Epithelial cell of esophagus (primary cell): Measurements from ENCODE around the gene IQGAP2.

Experiments
- DNase-seq: peaks from one replicate; pipeline ENCODE4 v3.0.0; 2010; ENCODE audit warnings: low read depth
- H3K4me3 ChIP-seq: 2 replicates; pipeline ENCODE4 v1.5.1; 2011; ENCODE audit warnings: mild to moderate bottlenecking, low read length, control low read depth
- TF ChIP-seq, protein P1 (sequence below): IDR thresholded peaks from 2 replicates; pipeline ENCODE4 v1.5.1; 2011; ENCODE audit warnings: low read depth, mild to moderate bottlenecking, low read length, control low read depth, inconsistent platforms; ENCODE audit not compliant: insufficient read depth; ENCODE audit errors: missing control alignments

The IQGAP2 gene

DNA sequence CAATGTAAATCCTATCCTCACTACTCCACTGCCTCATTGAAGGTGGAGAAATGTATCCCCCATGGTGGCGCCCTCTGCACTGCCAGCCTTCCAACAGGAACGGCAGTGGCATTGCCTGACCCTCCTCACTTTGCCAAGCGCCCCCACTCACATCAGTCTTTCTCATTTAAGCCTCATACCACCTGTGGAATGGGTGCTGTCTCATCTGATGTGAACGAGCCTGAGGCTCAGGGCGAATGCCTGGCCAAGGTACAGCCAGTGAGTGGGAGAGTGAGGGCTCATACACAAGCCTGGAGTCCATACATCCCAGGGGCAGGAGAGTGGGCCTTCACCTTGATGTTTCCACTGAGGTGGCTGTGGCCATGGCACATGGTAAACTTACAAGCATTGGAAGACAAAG is 209.9 kb downstream of the IQGAP2 start:
- TF ChIP-seq, protein P1, sequence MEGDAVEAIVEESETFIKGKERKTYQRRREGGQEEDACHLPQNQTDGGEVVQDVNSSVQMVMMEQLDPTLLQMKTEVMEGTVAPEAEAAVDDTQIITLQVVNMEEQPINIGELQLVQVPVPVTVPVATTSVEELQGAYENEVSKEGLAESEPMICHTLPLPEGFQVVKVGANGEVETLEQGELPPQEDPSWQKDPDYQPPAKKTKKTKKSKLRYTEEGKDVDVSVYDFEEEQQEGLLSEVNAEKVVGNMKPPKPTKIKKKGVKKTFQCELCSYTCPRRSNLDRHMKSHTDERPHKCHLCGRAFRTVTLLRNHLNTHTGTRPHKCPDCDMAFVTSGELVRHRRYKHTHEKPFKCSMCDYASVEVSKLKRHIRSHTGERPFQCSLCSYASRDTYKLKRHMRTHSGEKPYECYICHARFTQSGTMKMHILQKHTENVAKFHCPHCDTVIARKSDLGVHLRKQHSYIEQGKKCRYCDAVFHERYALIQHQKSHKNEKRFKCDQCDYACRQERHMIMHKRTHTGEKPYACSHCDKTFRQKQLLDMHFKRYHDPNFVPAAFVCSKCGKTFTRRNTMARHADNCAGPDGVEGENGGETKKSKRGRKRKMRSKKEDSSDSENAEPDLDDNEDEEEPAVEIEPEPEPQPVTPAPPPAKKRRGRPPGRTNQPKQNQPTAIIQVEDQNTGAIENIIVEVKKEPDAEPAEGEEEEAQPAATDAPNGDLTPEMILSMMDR, result no peak
- no peak for DNase-seq
- H3K4me3 ChIP-seq, result no peak overlapping the region

DNA sequence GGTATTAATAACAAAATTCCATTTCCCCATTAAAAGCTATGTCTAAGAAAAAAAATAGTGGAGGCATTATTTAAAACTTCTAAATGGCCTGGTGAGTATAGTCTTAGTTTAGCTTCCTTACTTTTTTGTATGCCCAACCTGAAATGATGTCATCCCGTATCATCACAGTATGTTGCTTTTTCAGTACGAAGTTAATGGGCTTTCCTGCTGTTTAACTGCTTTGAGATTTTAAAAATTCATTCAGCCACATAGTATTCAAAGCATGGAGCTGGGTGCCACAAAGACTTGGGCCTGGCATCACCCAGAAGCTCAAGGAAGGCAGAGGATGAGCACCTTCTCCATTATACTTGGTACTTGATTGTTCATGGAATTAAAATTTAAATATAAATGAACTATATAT is 212.7 kb downstream of the IQGAP2 start:
- DNase-seq, result no peak
- TF ChIP-seq, protein P1, result no peak
- no peak overlapping the region for H3K4me3 ChIP-seq

DNA sequence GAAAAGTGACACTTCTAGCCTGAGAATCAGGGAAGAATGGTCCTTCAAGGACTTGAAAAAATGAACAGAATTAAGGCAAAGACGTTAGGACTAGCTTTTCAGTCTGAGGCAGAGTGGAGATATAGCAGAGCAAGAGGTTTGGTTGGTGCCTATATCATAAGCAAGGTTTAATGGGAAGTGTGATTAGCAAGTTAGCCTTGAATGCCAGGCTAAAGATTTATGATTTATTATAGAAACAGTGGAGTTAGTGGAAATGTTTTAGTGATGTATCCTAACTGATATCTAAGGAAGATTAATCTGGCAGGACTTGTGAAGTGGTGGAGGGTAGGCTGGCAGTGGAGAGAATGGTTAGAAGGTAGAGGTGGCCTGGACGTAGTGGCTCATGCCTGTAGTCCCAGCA is 213.1 kb downstream of the IQGAP2 start:
- DNase-seq, result no peak
- TF ChIP-seq, protein P1, result no peak
- H3K4me3 ChIP-seq, result no peak overlapping the region

DNA sequence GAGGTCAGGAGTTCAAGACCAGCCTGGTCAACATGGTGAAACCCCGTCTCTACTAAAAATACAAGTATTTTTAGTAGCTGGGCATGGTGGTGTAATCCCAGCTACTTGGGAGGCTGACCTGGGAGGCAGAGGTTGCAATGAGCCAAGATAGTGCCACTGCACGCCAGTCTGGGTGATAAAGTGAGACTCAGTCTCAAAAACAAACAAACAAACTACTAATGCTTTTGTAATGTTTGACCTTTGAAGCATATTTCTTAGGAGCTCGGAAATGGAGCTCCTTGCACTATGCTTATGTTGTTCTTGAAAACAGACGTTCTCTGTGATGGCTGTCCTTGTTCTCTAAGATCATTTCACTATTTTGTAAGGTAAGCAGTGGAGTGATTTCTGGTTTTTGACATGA is 214.1 kb downstream of the IQGAP2 start:
- TF ChIP-seq, protein P1, result no peak
- H3K4me3 ChIP-seq, result no peak overlapping the region
- DNase-seq, result no peak

DNA sequence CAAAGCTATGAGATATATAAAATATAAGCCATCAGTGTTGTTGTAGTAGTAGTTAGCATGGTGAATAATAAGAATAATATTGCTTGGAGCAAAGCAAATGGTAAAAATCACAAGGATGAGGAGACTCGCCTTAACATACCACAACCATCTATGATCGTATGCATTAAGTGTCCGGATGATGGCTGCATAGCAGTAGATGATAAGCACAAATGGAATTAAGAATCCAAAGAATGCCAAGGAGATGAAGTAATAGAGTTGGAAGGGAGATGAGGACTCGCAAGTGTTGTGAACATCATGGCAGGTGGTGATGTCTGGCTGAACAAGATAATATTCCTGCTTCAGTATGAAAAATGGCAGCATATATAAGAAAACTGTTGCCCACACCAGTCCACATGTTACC is 214.6 kb downstream of the IQGAP2 start:
- no peak overlapping the region for H3K4me3 ChIP-seq
- DNase-seq, result peak; percentile 37
- TF ChIP-seq, protein P1, result no peak

DNA sequence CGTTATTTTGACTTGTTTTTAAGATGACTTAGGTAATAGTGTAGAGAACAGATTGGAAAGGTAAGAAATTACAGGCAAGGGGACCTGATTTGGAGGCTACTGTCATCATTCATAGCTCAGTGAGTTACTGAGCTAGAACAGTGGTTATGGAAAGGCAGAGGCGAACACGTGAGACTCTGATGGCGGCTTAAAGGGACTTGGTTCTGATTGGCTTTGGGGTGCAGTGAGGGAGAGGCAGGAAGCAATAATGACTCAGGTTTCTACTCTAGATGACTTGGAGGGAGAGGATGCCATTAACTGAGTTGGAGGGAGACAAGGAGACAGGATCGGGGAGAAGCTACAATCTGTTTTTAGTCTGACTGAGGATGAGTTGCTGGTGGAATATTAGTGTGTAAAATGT is 217.1 kb downstream of the IQGAP2 start:
- DNase-seq, result no peak
- H3K4me3 ChIP-seq, result no peak overlapping the region
- TF ChIP-seq, protein P1, result no peak

DNA sequence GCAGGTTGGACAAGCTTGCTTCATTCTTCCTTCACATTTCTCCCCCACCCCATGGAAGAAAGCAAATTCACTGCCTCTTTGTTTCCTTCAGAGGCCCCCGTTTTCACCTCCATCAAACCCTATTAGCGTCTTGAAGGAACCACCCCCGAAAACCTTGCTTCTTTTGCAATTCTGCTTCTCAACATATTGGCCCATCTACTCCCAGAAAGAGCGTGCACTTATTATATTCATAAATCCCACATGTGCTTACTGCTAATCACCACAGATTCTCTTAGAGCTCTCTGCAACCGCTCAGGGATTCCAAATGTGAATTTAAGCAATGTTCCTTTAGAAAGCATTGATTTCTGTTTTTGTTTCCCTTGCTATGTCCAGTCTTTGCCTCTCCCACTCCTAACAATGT is 219.0 kb downstream of the IQGAP2 start:
- TF ChIP-seq, protein P1, result no peak
- no peak for DNase-seq
- H3K4me3 ChIP-seq, result no peak overlapping the region
